ENCODE data around the gene EFNA5.

- TF ChIP-seq EZH2 (IDR thresholded peaks at IDR 0.05; ENCODE audit: insufficient read depth, poor library complexity, severe bottlenecking) (no peak), EZH2phosphoT487 (IDR thresholded peaks at IDR 0.05; ENCODE audit: insufficient read depth, low read depth) (no peak)
These were observed 96.5 kb downstream of the EFNA5 start for GRCh38 chr5:107574287-107574686.
